Measurements from ENCODE around the gene PSMD1. TPM values are rescaled to one million over a fixed set of nuclear protein-coding genes. Genes with fewer than 3 reads are reported as not detected.

PSMD1 gene
- total and polyA plus RNA-seq, 2 of the 8 experiments (the other 6 are each of a cell fraction or from before 2014, with no cell fraction given) = 179 to 272 TPM

DNA sequence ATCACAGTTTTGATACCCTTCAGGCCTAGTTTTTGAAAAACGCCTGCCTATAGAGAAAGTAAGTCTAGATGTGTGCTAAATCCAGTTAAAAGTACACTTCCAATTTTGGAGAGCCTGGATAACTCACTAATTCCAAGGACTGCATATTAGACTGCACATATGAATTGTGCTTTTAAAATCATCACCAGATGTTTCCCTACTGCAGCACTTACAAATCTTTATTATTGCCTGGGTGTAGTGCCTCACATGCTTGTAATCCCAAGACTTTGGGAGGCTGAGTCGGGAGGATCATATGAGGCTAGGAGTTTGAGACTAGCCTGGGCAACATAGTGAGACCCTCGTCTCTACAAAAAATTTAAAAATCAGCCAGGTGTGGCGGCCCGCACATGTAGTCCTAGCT lies 104.0 kb downstream of the PSMD1 start:
- no peak for DNase-seq (ENCODE audit: low read depth in 1 of 2, low spot score in 2 of 2)
- no peaks in the 10 kb centered on the region for H4K20me1 ChIP-seq (replicated peaks in 1 of 2; ENCODE audit: control insufficient read depth in 1 of 2, insufficient read depth in 2 of 2, low read length in 2 of 2)
- H3K79me1 ChIP-seq (ENCODE audit: low read depth, low read length) = no peaks in the 10 kb centered on the region
- H2BK12ac ChIP-seq (ENCODE audit: low read depth, low read length) = no peak overlapping the region
- H2BK120ac ChIP-seq (replicated peaks; ENCODE audit: low read depth, low read length) = no peak overlapping the region
- 92% methylated on average over 5 of the region's 5 CpGs; no CpG with 5 or more reads in 1 of the 2 experiments for WGBS, 2 experiments (ENCODE audit: extremely low coverage in 1 of 2, insufficient coverage in 1 of 2, insufficient read length in 1 of 2, insufficient replicate concordance in 2 of 2, low coverage in 1 of 2, low lambda C conversion rate in 2 of 2, missing lambda C conversion rate in 1 of 2)
- no peaks in the 10 kb centered on the region for H3K79me2 ChIP-seq (ENCODE audit: control insufficient read depth in 1 of 2, insufficient read depth in 2 of 2, low read length in 2 of 2)
- CTCF ChIA-PET (ENCODE audit: partially characterized antibody) = no interaction called here
- no peaks in the 10 kb centered on the region for H3K9me3 ChIP-seq (ENCODE audit: insufficient read depth in 2 of 2, low read depth in 1 of 2, low read length in 1 of 2)
- no peak overlapping the region for H3K56ac ChIP-seq (replicated peaks; ENCODE audit: insufficient read length, low read depth, low read length)
- peaks cover 0 to 7% (median 2%) of the 10 kb centered on the region in 4 experiments; a peak in 3 of 7 replicates for H3K4me1 ChIP-seq (replicated peaks in 1 of 4; ENCODE audit: control insufficient read depth in 3 of 4, insufficient read depth in 4 of 4, low read length in 3 of 4)
- H2AFZ ChIP-seq (ENCODE audit: low read length) = no peak overlapping the region
- no peak overlapping the region for H2BK15ac ChIP-seq (ENCODE audit: low read length)
- no peak overlapping the region for H3K27ac ChIP-seq (ENCODE audit: low read depth, low read length)
- H2AK5ac ChIP-seq (ENCODE audit: low read depth, low read length) = no peak overlapping the region
- H3K4ac ChIP-seq (replicated peaks; ENCODE audit: insufficient read length, low read depth, low read length) = no peak overlapping the region
- TF ChIP-seq, protein P1, sequence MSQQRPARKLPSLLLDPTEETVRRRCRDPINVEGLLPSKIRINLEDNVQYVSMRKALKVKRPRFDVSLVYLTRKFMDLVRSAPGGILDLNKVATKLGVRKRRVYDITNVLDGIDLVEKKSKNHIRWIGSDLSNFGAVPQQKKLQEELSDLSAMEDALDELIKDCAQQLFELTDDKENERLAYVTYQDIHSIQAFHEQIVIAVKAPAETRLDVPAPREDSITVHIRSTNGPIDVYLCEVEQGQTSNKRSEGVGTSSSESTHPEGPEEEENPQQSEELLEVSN (IDR thresholded peaks at IDR 0.05) = no peak
- TF ChIP-seq TEAD4 (IDR thresholded peaks at IDR 0.05; ENCODE audit: low read depth, low read length) (no peak), FOSL1 (IDR thresholded peaks at IDR 0.05; ENCODE audit: insufficient read depth, low read depth, low read length) (no peak), RAD21 (IDR thresholded peaks at IDR 0.05 in 1 of 2, conservative IDR thresholded peaks at IDR 0.05 in 1 of 2; ENCODE audit: low read depth in 2 of 2, low read length in 2 of 2) (no peak)
- H4K91ac ChIP-seq (replicated peaks; ENCODE audit: insufficient read length, low read length) = no peak overlapping the region
- no peak overlapping the region for H3K23ac ChIP-seq (ENCODE audit: insufficient read length)
- no peak overlapping the region for H4K5ac ChIP-seq (ENCODE audit: insufficient read length, low read depth, low read length)
- FAIRE-seq = no peak
- H3K4me3 ChIP-seq (ENCODE audit: extremely low read depth in 1 of 4, insufficient read depth in 2 of 4, low read depth in 3 of 4, low read length in 4 of 4) = no peak overlapping the region
- no peak overlapping the region for H3K14ac ChIP-seq (ENCODE audit: insufficient read length)
- no peaks in the 10 kb centered on the region for H3K23me2 ChIP-seq (ENCODE audit: low read depth, low read length)
- H3K9ac ChIP-seq (replicated peaks in 1 of 4; ENCODE audit: extremely low read depth in 1 of 4, low read depth in 3 of 4, low read length in 3 of 4) = no peak overlapping the region
- peaks cover 0 to 27% (median 8%) of the 10 kb centered on the region in 4 experiments; a peak in 6 of 8 replicates for H3K36me3 ChIP-seq (ENCODE audit: control insufficient read depth in 2 of 4, insufficient read depth in 4 of 4, low read length in 3 of 4)
- 0 out of 2 replicates have a peak overlapping the region, but pooled peaks have one; percentile 20 for H3K18ac ChIP-seq (ENCODE audit: extremely low read depth, low read length)
- POLR2A ChIA-PET (ENCODE audit: partially characterized antibody) = interaction anchor here (1.4 kb wide), 1 partner anchor 9 kb away, joined by 3 read pairs; no protein-coding TSS in a partner anchor
- no peak overlapping the region for H3K4me2 ChIP-seq (ENCODE audit: insufficient read depth in 1 of 2, low read depth in 2 of 2, low read length in 2 of 2)
- no peaks in the 10 kb centered on the region for H3K27me3 ChIP-seq (replicated peaks in 1 of 4; ENCODE audit: control insufficient read depth in 3 of 4, extremely low read depth in 1 of 4, insufficient read depth in 3 of 4, low read length in 3 of 4)
- no peak overlapping the region for H4K8ac ChIP-seq (ENCODE audit: extremely low read depth, insufficient read depth, low read length)
- no peak overlapping the region for H2BK20ac ChIP-seq (ENCODE audit: low read length)
- no peak overlapping the region for H2BK5ac ChIP-seq (ENCODE audit: low read depth, low read length)
